HepG2 (cell line): ENCODE measurements around the gene NRL. TPM values are rescaled to one million over a fixed set of nuclear protein-coding genes. Genes with fewer than 3 reads are reported as not detected.

ENCODE experiments used
- AKAP8 ChIP-seq: sonication (generic); formaldehyde crosslinking; IDR thresholded peaks from 2 replicates; pipeline ENCODE4 v1.5.1; 2020; ENCODE audit warnings: mild to moderate bottlenecking, missing genetic modification reagents
- DPF2 ChIP-seq: sonication (generic); formaldehyde crosslinking; IDR thresholded peaks from 2 replicates; pipeline ENCODE4 v1.4.0; 2020; ENCODE audit warnings: mild to moderate bottlenecking, low read depth, missing genetic modification reagents, borderline replicate concordance
- ETV6 ChIP-seq: sonication (generic); formaldehyde crosslinking; conservative IDR thresholded peaks from 2 replicates; pipeline ENCODE4 v1.4.0; 2020; ENCODE audit warnings: missing genetic modification reagents
- FOXP1 ChIP-seq, 2 experiments: fragments of 450-650 bp in 1 of 2; IDR thresholded peaks; 2 replicates each; pipeline ENCODE4 v1.6.1; 2017 to 2018; ENCODE audit warnings: antibody characterized with exemption in 1 of 2
- MIXL1 ChIP-seq: IDR thresholded peaks from 2 replicates; pipeline ENCODE4 v1.6.1; 2016
- MZF1 ChIP-seq: sonication (generic); formaldehyde crosslinking; IDR thresholded peaks from 2 replicates; pipeline ENCODE4 v1.8.1; 2023; ENCODE audit warnings: mild to moderate bottlenecking, missing genetic modification reagents, borderline replicate concordance
- NBN ChIP-seq: fragments of 450-650 bp; conservative IDR thresholded peaks from 2 replicates; pipeline ENCODE4 v1.6.1; 2017
- NR1H2 ChIP-seq: sonication (generic); formaldehyde crosslinking; IDR thresholded peaks from 2 replicates; pipeline ENCODE4 v1.8.1; 2022; ENCODE audit warnings: low read depth, missing genetic modification reagents, borderline replicate concordance
- NRL ChIP-seq: sonication (generic); formaldehyde crosslinking; IDR thresholded peaks from 2 replicates; pipeline ENCODE4 v1.5.0; 2020; ENCODE audit warnings: missing genetic modification reagents, mild to moderate bottlenecking, moderate library complexity, borderline replicate concordance
- PCBP2 ChIP-seq: fragments of 200-400 bp; formaldehyde crosslinking; optimal IDR thresholded peaks from 2 replicates; pipeline ENCODE3; 2018; ENCODE audit warnings: low read length, low read depth; ENCODE audit not compliant: poor library complexity, severe bottlenecking
- PHB2 ChIP-seq: fragments of 450-650 bp; IDR thresholded peaks from 2 replicates; pipeline ENCODE4 v1.6.1; 2018; ENCODE audit not compliant: partially characterized antibody
- PHF21A ChIP-seq: sonication (generic); formaldehyde crosslinking; IDR thresholded peaks from 2 replicates; pipeline ENCODE4 v1.5.0; 2020; ENCODE audit warnings: mild to moderate bottlenecking, missing genetic modification reagents
- POLR2G ChIP-seq: fragments of 200-400 bp; formaldehyde crosslinking; IDR thresholded peaks from 2 replicates; pipeline ENCODE4 v1.6.1; 2018; ENCODE audit warnings: mild to moderate bottlenecking, low read depth, low read length, moderate library complexity
- RCOR2 ChIP-seq: IDR thresholded peaks from 2 replicates; pipeline ENCODE4 v1.6.1; 2016; ENCODE audit warnings: missing biosample characterization, missing genetic modification reagents
- SNAI1 ChIP-seq: sonication (generic); formaldehyde crosslinking; IDR thresholded peaks from 2 replicates; pipeline ENCODE4 v1.5.0; 2020; ENCODE audit warnings: mild to moderate bottlenecking, missing genetic modification reagents, borderline replicate concordance
- SP140L ChIP-seq: sonication (generic); formaldehyde crosslinking; IDR thresholded peaks from 2 replicates; pipeline ENCODE4 v1.4.0; 2020; ENCODE audit warnings: missing genetic modification reagents, borderline replicate concordance
- TCF7L2 ChIP-seq: IDR thresholded peaks from 2 replicates; pipeline ENCODE4 v1.6.1; 2011; ENCODE audit warnings: mild to moderate bottlenecking, low read depth, low read length, moderate library complexity
- ZBTB20 ChIP-seq: sonication (generic); formaldehyde crosslinking; IDR thresholded peaks from 2 replicates; pipeline ENCODE4 v1.8.1; 2023; ENCODE audit warnings: missing genetic modification reagents, low read depth, mild to moderate bottlenecking, borderline replicate concordance
- ZKSCAN5 ChIP-seq: sonication (generic); formaldehyde crosslinking; IDR thresholded peaks from 2 replicates; pipeline ENCODE4 v1.5.1; 2020; ENCODE audit warnings: mild to moderate bottlenecking, missing genetic modification reagents
- ZNF253 ChIP-seq: sonication (generic); formaldehyde crosslinking; IDR thresholded peaks from 2 replicates; pipeline ENCODE4 v1.8.0; 2022; ENCODE audit warnings: mild to moderate bottlenecking, missing genetic modification reagents, borderline replicate concordance
- ZNF484 ChIP-seq: sonication (generic); formaldehyde crosslinking; IDR thresholded peaks from 2 replicates; pipeline ENCODE4 v1.5.1; 2020; ENCODE audit warnings: mild to moderate bottlenecking, low read depth, missing genetic modification reagents, borderline replicate concordance
- ZNF678 ChIP-seq: sonication (generic); formaldehyde crosslinking; IDR thresholded peaks from 2 replicates; pipeline ENCODE4 v1.4.0; 2020; ENCODE audit warnings: mild to moderate bottlenecking, missing genetic modification reagents
- ZSCAN25 ChIP-seq: sonication (generic); formaldehyde crosslinking; IDR thresholded peaks from 2 replicates; pipeline ENCODE4 v1.8.0; 2022; ENCODE audit warnings: mild to moderate bottlenecking, missing genetic modification reagents
- polyA plus RNA-seq, 8 experiments: library from polyadenylated mRNA; depleted of rRNA in 3 of 8; stranded (reverse) in 7 of 8; unstranded in 1 of 8; fragments of >200 nt; fragmentation: Illumina TruSeq in 4 of 8; extraction: Trizol in 4 of 8; gene quantifications; 2 replicates each; pipeline versions ENCODE4 v1.2.1 to v1.2.3, GENCODE V29; 2011 to 2016; ENCODE audit warnings: low read depth in 4 of 8, missing spikeins in 1 of 8, mixed read lengths in 1 of 8; ENCODE audit not compliant: insufficient read depth in 1 of 8
- total RNA-seq, 5 experiments: library from RNA; depleted of rRNA; stranded (reverse); fragments of >200 nt; fragmentation: Illumina TruSeq; extraction: Trizol; gene quantifications; 2 replicates each; pipeline ENCODE4 v1.2.3, GENCODE V29; 2016; ENCODE audit warnings: low read depth in 1 of 5
- TF ChIP-seq, protein P1 (sequence below): sonication (generic); formaldehyde crosslinking; IDR thresholded peaks from 2 replicates; pipeline ENCODE4 v1.5.1; 2020; ENCODE audit warnings: missing genetic modification reagents, mild to moderate bottlenecking, borderline replicate concordance
- TF ChIP-seq, protein P2 (sequence below): sonication (generic); IDR thresholded peaks from 2 replicates; pipeline ENCODE4 v1.6.1; 2016; ENCODE audit warnings: low read depth, borderline replicate concordance

The NRL gene
- total and polyA plus RNA-seq, 2 of the 13 experiments (the other 11 are each of a cell fraction or from before 2014, with no cell fraction given): 2.5 to 4.7 TPM

GRCh38 chr14:24113801-24114531, 783 bp downstream of the NRL start (continued):
- TF ChIP-seq, protein P1, sequence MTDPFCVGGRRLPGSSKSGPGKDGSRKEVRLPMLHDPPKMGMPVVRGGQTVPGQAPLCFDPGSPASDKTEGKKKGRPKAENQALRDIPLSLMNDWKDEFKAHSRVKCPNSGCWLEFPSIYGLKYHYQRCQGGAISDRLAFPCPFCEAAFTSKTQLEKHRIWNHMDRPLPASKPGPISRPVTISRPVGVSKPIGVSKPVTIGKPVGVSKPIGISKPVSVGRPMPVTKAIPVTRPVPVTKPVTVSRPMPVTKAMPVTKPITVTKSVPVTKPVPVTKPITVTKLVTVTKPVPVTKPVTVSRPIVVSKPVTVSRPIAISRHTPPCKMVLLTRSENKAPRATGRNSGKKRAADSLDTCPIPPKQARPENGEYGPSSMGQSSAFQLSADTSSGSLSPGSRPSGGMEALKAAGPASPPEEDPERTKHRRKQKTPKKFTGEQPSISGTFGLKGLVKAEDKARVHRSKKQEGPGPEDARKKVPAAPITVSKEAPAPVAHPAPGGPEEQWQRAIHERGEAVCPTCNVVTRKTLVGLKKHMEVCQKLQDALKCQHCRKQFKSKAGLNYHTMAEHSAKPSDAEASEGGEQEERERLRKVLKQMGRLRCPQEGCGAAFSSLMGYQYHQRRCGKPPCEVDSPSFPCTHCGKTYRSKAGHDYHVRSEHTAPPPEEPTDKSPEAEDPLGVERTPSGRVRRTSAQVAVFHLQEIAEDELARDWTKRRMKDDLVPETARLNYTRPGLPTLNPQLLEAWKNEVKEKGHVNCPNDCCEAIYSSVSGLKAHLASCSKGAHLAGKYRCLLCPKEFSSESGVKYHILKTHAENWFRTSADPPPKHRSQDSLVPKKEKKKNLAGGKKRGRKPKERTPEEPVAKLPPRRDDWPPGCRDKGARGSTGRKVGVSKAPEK: no peak
- peak; percentile 96 for TF ChIP-seq ZBTB20 (CRISPR knock-in tag)
- peak; percentile 99 for TF ChIP-seq RCOR2 (CRISPR knock-in tag)
- peak; percentile 89; the same call in 1 of the 2 replicates for TF ChIP-seq ZNF253 (CRISPR knock-in tag)
- peak; percentile 40; the same call in 1 of the 2 replicates for TF ChIP-seq SNAI1
- TF ChIP-seq SP140L (CRISPR knock-in tag): peak; percentile 95; the same call in 1 of the 2 replicates
- TF ChIP-seq ETV6 (CRISPR knock-in tag): peak; percentile 93
- 0 out of 2 replicates have a peak, but pooled peaks have one; percentile 81 for TF ChIP-seq ZNF678 (CRISPR knock-in tag)
- TF ChIP-seq AKAP8: peak; percentile 99
- peak; percentile 95 for TF ChIP-seq POLR2G
- TF ChIP-seq TCF7L2: no peak
- peak; percentile 67; the same call in 1 of the 2 replicates for TF ChIP-seq FOXP1 (IDR thresholded peaks at IDR 0.05)
- TF ChIP-seq FOXP1 (CRISPR knock-in tag; IDR thresholded peaks at IDR 0.05): peak; percentile 95
- TF ChIP-seq PCBP2: peak; percentile 80
- 0 out of 2 replicates have a peak, but pooled peaks have one; percentile 15 for TF ChIP-seq NBN
- TF ChIP-seq ZKSCAN5 (CRISPR knock-in tag): 0 out of 2 replicates have a peak, but pooled peaks have one; percentile 12
- TF ChIP-seq PHB2: no peak
- no peak for TF ChIP-seq ZNF484 (CRISPR knock-in tag)
- TF ChIP-seq, protein P2, sequence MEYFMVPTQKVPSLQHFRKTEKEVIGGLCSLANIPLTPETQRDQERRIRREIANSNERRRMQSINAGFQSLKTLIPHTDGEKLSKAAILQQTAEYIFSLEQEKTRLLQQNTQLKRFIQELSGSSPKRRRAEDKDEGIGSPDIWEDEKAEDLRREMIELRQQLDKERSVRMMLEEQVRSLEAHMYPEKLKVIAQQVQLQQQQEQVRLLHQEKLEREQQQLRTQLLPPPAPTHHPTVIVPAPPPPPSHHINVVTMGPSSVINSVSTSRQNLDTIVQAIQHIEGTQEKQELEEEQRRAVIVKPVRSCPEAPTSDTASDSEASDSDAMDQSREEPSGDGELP: peak; percentile 92; the same call in 1 of the 2 replicates
- TF ChIP-seq NRL: peak; percentile 93
- peak; percentile 98 for TF ChIP-seq ZSCAN25
- peak; percentile 74; the same call in 1 of the 2 replicates for TF ChIP-seq MZF1
- TF ChIP-seq PHF21A (CRISPR knock-in tag): no peak
- TF ChIP-seq DPF2 (CRISPR knock-in tag): peak; percentile 99
- peak; percentile 98; the same call in 1 of the 2 replicates for TF ChIP-seq NR1H2 (CRISPR knock-in tag)
- TF ChIP-seq MIXL1 (CRISPR knock-in tag): peak; percentile 100
